Glutamatergic neuron (in vitro differentiated cells): Measurements from ENCODE around the gene ARHGEF1. TPM values are rescaled to one million over a fixed set of nuclear protein-coding genes. Genes with fewer than 3 reads are reported as not detected.

Experiments used
- DNase-seq: peaks from one replicate; pipeline ENCODE4 v3.0.0; 2022
- H3K27ac Mint-ChIP-seq: one replicate; pipeline ENCODE4 v1.8.0; 2020; ENCODE audit warnings: mild to moderate bottlenecking, mixed read lengths, inconsistent platforms; ENCODE audit not compliant: unreplicated experiment
- H3K27me3 Mint-ChIP-seq: one replicate; pipeline ENCODE4 v1.8.0; 2020; ENCODE audit warnings: mild to moderate bottlenecking, moderate library complexity, mixed read lengths, inconsistent platforms; ENCODE audit not compliant: unreplicated experiment
- H3K36me3 Mint-ChIP-seq: one replicate; pipeline ENCODE4 v1.8.0; 2020; ENCODE audit warnings: mild to moderate bottlenecking, mixed read lengths, inconsistent platforms; ENCODE audit not compliant: unreplicated experiment
- H3K4me1 Mint-ChIP-seq: one replicate; pipeline ENCODE4 v1.8.0; 2020; ENCODE audit warnings: mild to moderate bottlenecking, low read depth, mixed read lengths, inconsistent platforms; ENCODE audit not compliant: unreplicated experiment
- H3K4me3 Mint-ChIP-seq: one replicate; pipeline ENCODE4 v1.8.0; 2020; ENCODE audit warnings: mild to moderate bottlenecking, mixed read lengths, inconsistent platforms; ENCODE audit not compliant: unreplicated experiment
- H3K9me3 Mint-ChIP-seq: one replicate; pipeline ENCODE4 v1.8.0; 2020; ENCODE audit warnings: mild to moderate bottlenecking, moderate library complexity, mixed read lengths, inconsistent platforms; ENCODE audit not compliant: unreplicated experiment
- CTCF ChIP-seq: fragments of 200-600 bp; sonication (generic); IDR thresholded peaks from one replicate; pipeline ENCODE4 v1.5.0; 2021; ENCODE audit not compliant: partially characterized antibody, unreplicated experiment
- total RNA-seq: library from RNA; stranded (reverse); fragmentation: NEBNext Ultra II Directional; extraction: Animal tissue kit (Norgen Biotek cat#: 25700); gene quantifications from one replicate; pipeline ENCODE4 v1.2.1, GENCODE V29; 2021; ENCODE audit not compliant: unreplicated experiment

Gene ARHGEF1
- total RNA-seq, 1 donor from 2014 or later = 78.7 TPM

GRCh38 chr19:41905273-41906002, 22.5 kb downstream of the ARHGEF1 start:
- Mint-ChIP-seq H3K4me1 (peaks cover 9% of the 10 kb centered on the region), H3K27me3 (peaks cover 7% of the 10 kb centered on the region), H3K9me3 (peaks cover 6% of the 10 kb centered on the region), H3K4me3 (no peak overlapping the region), H3K36me3 (no peaks in the 10 kb centered on the region), H3K27ac (no peak overlapping the region)
- no peak for DNase-seq
- no peak for TF ChIP-seq CTCF

DNA sequence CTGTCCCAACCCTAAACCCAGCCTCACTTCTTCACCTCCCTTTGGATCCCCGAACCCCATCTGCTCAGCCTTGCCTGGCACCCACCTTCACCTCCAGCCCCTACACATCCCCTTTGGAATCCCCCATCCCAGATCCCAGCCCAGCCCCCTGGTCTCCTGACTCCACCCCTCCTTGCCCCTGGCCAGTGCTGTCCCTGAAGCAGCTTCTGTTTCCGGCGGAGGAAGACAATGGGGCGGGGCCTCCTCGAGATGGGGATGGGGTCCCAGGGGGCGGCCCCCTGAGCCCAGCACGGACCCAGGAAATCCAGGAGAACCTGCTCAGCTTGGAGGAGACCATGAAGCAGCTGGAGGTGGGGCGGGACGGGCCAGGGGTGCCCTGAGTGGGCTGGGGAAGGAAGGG, 23.3 kb downstream of the ARHGEF1 start:
- H3K4me1 Mint-ChIP-seq = peaks cover 13% of the 10 kb centered on the region
- H3K27ac Mint-ChIP-seq = no peak overlapping the region
- no peaks in the 10 kb centered on the region for H3K36me3 Mint-ChIP-seq
- TF ChIP-seq CTCF = no peak
- H3K9me3 Mint-ChIP-seq = peaks cover 8% of the 10 kb centered on the region
- DNase-seq = no peak
- H3K27me3 Mint-ChIP-seq = peaks cover 14% of the 10 kb centered on the region
- peak overlapping the region; percentile 17 for H3K4me3 Mint-ChIP-seq

- Mint-ChIP-seq H3K4me1 (peaks cover 19% of the 10 kb centered on the region), H3K27me3 (peaks cover 19% of the 10 kb centered on the region), H3K27ac (peak overlapping the region; percentile 59), H3K9me3 (peaks cover 8% of the 10 kb centered on the region), H3K4me3 (peak overlapping the region; percentile 76), H3K36me3 (no peaks in the 10 kb centered on the region)
- no peak for DNase-seq
- TF ChIP-seq CTCF = no peak
These were observed 24.1 kb downstream of the ARHGEF1 start for GRCh38 chr19:41906916-41907680.

DNA sequence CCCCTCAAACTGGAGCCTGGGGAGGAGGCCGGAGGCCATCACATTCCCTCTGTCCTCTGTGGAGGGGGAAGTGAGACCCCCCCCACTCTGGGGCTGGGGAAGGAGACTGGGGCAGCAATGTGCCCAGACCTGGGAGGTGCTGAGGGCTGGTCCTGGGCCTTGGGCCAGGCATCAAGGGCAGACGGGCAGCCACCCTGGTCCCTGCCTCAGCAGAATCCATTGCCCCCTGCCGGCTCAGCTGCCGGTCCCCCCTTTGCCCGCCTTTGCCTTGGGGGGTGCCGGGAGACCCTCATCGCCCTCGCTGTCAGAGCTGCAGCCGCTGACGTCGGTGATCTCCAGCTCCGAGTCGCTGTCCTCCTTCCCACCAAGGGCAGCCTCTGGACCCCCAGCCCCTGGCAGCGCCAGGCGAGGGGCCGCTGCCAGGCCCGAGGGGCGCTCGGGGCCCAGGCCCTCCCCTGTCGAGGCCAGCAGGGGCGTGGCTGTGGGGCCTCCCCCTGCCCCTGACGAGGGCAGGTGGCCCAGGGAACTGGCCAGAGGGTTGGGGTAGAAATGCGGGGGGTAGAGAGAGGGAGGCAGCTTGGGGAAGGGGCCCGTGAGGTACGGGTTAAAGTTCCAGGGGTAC, 25.1 kb downstream of the ARHGEF1 start:
- DNase-seq = no peak

More for the DNA sequence above, 25.1 kb downstream of the ARHGEF1 start:
- no peak overlapping the region for H3K4me3 Mint-ChIP-seq
- H3K9me3 Mint-ChIP-seq = peaks cover 11% of the 10 kb centered on the region
- no peak for TF ChIP-seq CTCF
- peaks cover 21% of the 10 kb centered on the region for H3K4me1 Mint-ChIP-seq
- no peaks in the 10 kb centered on the region for H3K36me3 Mint-ChIP-seq
- H3K27me3 Mint-ChIP-seq = peaks cover 19% of the 10 kb centered on the region
- no peak overlapping the region for H3K27ac Mint-ChIP-seq
